Trophoblast cell (in vitro differentiated cells and primary cell): ENCODE data around the gene ATP12A.
A peak's percentile ranks its signal among the peaks of the same experiment; 100 is the strongest.

Experiments
- DNase-seq, 2 donors: peaks; one replicate each; pipeline ENCODE4 v3.0.0-alpha.2; 2016
- H2AFZ ChIP-seq: 2 replicates; pipeline ENCODE4 v1.6.1; 2013; ENCODE audit warnings: low read length, moderate library complexity, mild to moderate bottlenecking; ENCODE audit not compliant: insufficient read depth, poor library complexity
- H2AK5ac ChIP-seq: 2 replicates; pipeline ENCODE4 v1.6.1; 2013; ENCODE audit warnings: mild to moderate bottlenecking, low read length
- H2BK120ac ChIP-seq: 2 replicates; pipeline ENCODE4 v1.6.1; 2013; ENCODE audit warnings: low read length, mild to moderate bottlenecking, moderate library complexity; ENCODE audit not compliant: insufficient read depth, poor library complexity
- H2BK12ac ChIP-seq: 2 replicates; pipeline ENCODE4 v1.6.1; 2013; ENCODE audit warnings: mild to moderate bottlenecking, low read length, moderate library complexity
- H2BK5ac ChIP-seq: 2 replicates; pipeline ENCODE4 v1.6.1; 2013; ENCODE audit warnings: low read length, low read depth, moderate library complexity, mild to moderate bottlenecking; ENCODE audit not compliant: poor library complexity
- H3K14ac ChIP-seq: 2 replicates; pipeline ENCODE4 v1.6.1; 2013; ENCODE audit warnings: mild to moderate bottlenecking, low read length
- H3K18ac ChIP-seq: 2 replicates; pipeline ENCODE4 v1.6.1; 2013; ENCODE audit warnings: mild to moderate bottlenecking, low read length
- H3K23ac ChIP-seq: 2 replicates; pipeline ENCODE4 v1.6.1; 2013; ENCODE audit warnings: low read length
- H3K27ac ChIP-seq: 2 replicates; pipeline ENCODE4 v1.5.1; 2013; ENCODE audit warnings: low read depth, mild to moderate bottlenecking, inconsistent platforms, low read length, moderate library complexity
- H3K27me3 ChIP-seq: 2 replicates; pipeline ENCODE4 v1.6.1; 2013; ENCODE audit warnings: inconsistent platforms, mild to moderate bottlenecking, low read length, moderate library complexity; ENCODE audit not compliant: insufficient read depth
- H3K36me3 ChIP-seq, 2 experiments: 1 replicate in 1 of 2; 2 replicates in 1 of 2; pipeline ENCODE4 v1.6.1; 2013; ENCODE audit warnings: low read length in 2 of 2, mild to moderate bottlenecking in 2 of 2, moderate library complexity in 1 of 2; ENCODE audit not compliant: insufficient read depth in 2 of 2, control insufficient read depth in 1 of 2
- H3K4ac ChIP-seq: 2 replicates; pipeline ENCODE4 v1.6.1; 2013; ENCODE audit warnings: low read depth, mild to moderate bottlenecking, low read length, moderate library complexity
- H3K4me1 ChIP-seq, 2 experiments: 1 replicate in 1 of 2; 2 replicates in 1 of 2; pipeline ENCODE4 v1.6.1; 2013; ENCODE audit warnings: low read length in 2 of 2, mild to moderate bottlenecking in 2 of 2, moderate library complexity in 1 of 2; ENCODE audit not compliant: insufficient read depth in 2 of 2, control insufficient read depth in 1 of 2
- H3K4me2 ChIP-seq: 2 replicates; pipeline ENCODE4 v1.6.1; 2013; ENCODE audit warnings: inconsistent platforms, mild to moderate bottlenecking, low read length, moderate library complexity
- H3K4me3 ChIP-seq: 2 replicates; pipeline ENCODE4 v1.5.1; 2013; ENCODE audit warnings: mild to moderate bottlenecking, low read depth, low read length, inconsistent platforms
- H3K79me1 ChIP-seq: one replicate; pipeline ENCODE4 v1.6.1; 2013; ENCODE audit warnings: low read length
- H3K79me2 ChIP-seq: 2 replicates; pipeline ENCODE4 v1.6.1; 2013; ENCODE audit warnings: low read length, mild to moderate bottlenecking; ENCODE audit not compliant: control insufficient read depth, insufficient read depth, poor library complexity
- H3K9ac ChIP-seq: 2 replicates; pipeline ENCODE4 v1.6.1; 2013; ENCODE audit warnings: mild to moderate bottlenecking, low read length
- H3K9me3 ChIP-seq: 2 replicates; pipeline ENCODE4 v1.6.1; 2013; ENCODE audit warnings: low read depth, mild to moderate bottlenecking, control low read depth, inconsistent platforms, low read length; ENCODE audit not compliant: insufficient read depth
- H4K12ac ChIP-seq: 2 replicates; pipeline ENCODE4 v1.6.1; 2013; ENCODE audit warnings: low read depth, mild to moderate bottlenecking, low read length, moderate library complexity
- H4K8ac ChIP-seq: 2 replicates; pipeline ENCODE4 v1.6.1; 2013; ENCODE audit warnings: low read depth, mild to moderate bottlenecking, low read length, moderate library complexity
- H4K91ac ChIP-seq: one replicate; pipeline ENCODE4 v1.6.1; 2013; ENCODE audit warnings: low read depth, mild to moderate bottlenecking, low read length, moderate library complexity
- WGBS: extraction: QIAGEN DNeasy Blood & Tissue Kit; methylation state at CpG from one replicate; pipeline ENCODE4 v1.1.7; 2013; ENCODE audit warnings: missing lambda C conversion rate; ENCODE audit not compliant: insufficient read length, insufficient coverage; ENCODE audit errors: extremely low coverage; 5-methylcytosine and 5-hydroxymethylcytosine counted together

Gene ATP12A

DNA sequence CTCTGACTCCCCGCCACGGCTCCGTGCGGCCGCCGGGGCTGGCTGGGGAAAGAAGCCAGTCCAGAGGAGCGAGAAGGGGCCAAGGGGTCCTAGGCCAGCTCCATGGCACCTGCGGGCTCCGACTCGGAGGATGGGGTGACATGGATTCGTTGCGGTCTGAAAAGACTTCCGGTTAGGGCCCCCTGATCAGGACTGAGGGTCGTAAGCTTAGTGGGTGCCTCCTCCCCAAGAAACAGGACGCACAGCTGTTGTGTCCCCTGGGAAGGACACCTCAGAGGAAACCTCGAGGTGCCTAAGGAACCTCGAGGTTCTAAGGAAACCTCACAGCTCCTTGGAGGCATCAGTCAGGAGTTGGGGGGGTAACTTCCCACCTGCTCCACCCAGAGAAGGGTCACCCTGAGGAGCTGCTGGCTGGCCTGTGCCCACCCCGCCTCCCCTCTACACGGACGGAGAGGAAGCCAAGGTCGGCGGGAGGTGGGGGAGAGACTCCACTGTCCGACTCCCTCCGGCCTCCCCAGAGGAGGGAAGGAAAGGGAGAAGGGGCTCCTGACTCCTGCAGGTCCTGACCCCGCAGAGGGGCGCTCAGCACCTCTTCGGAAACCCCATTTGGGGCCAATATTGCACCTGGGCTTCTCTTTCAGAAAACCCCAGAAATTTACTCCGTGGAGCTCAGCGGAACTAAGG, 855 bp downstream of the ATP12A start:
- H2AK5ac ChIP-seq = no peak overlapping the region
- no CpG with 5 or more reads among the region's 29 CpGs for WGBS

DNA sequence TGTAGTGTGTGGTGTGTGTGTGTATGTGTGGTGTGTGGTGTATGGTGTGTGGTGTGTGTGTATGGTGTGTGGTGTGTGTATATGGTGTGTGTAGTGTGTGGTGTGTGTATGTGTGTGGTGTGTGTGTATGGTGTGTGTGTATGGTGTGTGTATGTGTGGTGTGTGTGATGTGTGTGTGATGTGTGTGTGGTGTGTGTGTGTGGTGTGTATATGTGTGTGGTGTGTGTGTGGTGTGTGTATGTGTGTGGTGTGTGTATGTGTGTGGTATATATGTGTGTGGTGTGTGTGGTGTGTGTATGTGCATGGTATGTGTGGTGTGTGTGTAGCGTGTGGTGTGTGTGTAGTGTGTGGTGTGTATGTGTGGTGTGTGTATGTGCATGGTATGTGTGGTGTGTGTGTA, 1.7 kb downstream of the ATP12A start:
- Histone ChIP-seq H3K36me3 (no peaks in the 10 kb centered on the region), H2BK120ac (no peak overlapping the region), H4K8ac (no peak overlapping the region), H3K9ac (no peak overlapping the region), H2BK5ac (no peak overlapping the region), H4K91ac (no peak overlapping the region), H3K23ac (peak overlapping the region; percentile 35), H3K27me3 (peaks cover 7% of the 10 kb centered on the region), H2AK5ac (no peak overlapping the region), H4K12ac (no peak overlapping the region), H3K18ac (no peak overlapping the region), H3K79me1 (peaks cover 3% of the 10 kb centered on the region), H2BK12ac (no peak overlapping the region), H3K9me3 (peaks cover 8% of the 10 kb centered on the region), H3K14ac (no peak overlapping the region), H3K4me2 (no peak overlapping the region), H3K79me2 (no peaks in the 10 kb centered on the region), H2AFZ (no peak overlapping the region), H3K4me1 (peaks cover 0 to 3% of the 10 kb centered on the region in 2 experiments), H3K4me3 (no peak overlapping the region), H3K27ac (no peak overlapping the region), H3K4ac (no peak overlapping the region)
- no CpG with 5 or more reads among the region's 1 CpG for WGBS
- DNase-seq = no peak

More for the DNA sequence above, 855 bp downstream of the ATP12A start:
- no peak overlapping the region for H4K12ac ChIP-seq
- H3K9ac ChIP-seq = no peak overlapping the region
- no peaks in the 10 kb centered on the region for H3K79me2 ChIP-seq
- H4K91ac ChIP-seq = no peak overlapping the region
- H3K9me3 ChIP-seq = peaks cover 10% of the 10 kb centered on the region
- DNase-seq = no peak
- H3K36me3 ChIP-seq = no peaks in the 10 kb centered on the region
- H3K4me1 ChIP-seq = peaks cover 0 to 3% of the 10 kb centered on the region in 2 experiments
- peak overlapping the region; percentile 59 for H2AFZ ChIP-seq
- no peak overlapping the region for H2BK5ac ChIP-seq
- peaks cover 3% of the 10 kb centered on the region for H3K79me1 ChIP-seq
- H2BK12ac ChIP-seq = no peak overlapping the region
- no peak overlapping the region for H3K4ac ChIP-seq
- H3K27me3 ChIP-seq = peaks cover 7% of the 10 kb centered on the region
- H3K27ac ChIP-seq = no peak overlapping the region
- peak overlapping the region; percentile 89 for H3K4me2 ChIP-seq
- no peak overlapping the region for H2BK120ac ChIP-seq
- H3K18ac ChIP-seq = no peak overlapping the region
- no peak overlapping the region for H3K4me3 ChIP-seq
- no peak overlapping the region for H3K14ac ChIP-seq
- no peak overlapping the region for H3K23ac ChIP-seq
- no peak overlapping the region for H4K8ac ChIP-seq

DNA sequence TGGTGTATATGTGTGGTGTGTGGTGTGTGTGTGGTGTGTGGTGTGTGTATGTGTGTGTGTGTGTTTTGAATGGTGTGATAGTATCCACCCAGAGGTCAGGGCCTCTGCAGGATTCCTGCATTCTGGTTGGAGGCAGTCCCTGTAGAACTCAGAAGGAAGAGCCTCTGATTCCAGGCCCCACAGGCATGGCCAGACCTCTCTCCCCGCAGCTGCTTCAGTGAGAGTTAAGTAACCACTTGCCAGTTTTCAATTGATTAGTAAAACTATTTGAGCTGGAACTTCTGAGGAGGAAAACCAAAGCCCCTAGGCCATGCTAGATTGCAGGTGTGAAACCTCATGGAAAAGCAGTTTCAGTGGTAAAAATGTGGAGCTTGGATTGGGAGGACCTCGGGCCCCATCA, 2.1 kb downstream of the ATP12A start:
- H4K91ac ChIP-seq = no peak overlapping the region
- no peak overlapping the region for H2BK5ac ChIP-seq
- peaks cover 8% of the 10 kb centered on the region for H3K9me3 ChIP-seq
- no peaks in the 10 kb centered on the region for H3K36me3 ChIP-seq
- no peak overlapping the region for H3K4me3 ChIP-seq
- no peak overlapping the region for H2BK120ac ChIP-seq
- H3K18ac ChIP-seq = no peak overlapping the region
- DNase-seq = no peak
- no peak overlapping the region for H3K4ac ChIP-seq
- no peak overlapping the region for H3K4me2 ChIP-seq
- H3K79me1 ChIP-seq = peaks cover 3% of the 10 kb centered on the region
- H2BK12ac ChIP-seq = no peak overlapping the region
- no peak overlapping the region for H3K14ac ChIP-seq
- no peak overlapping the region for H2AFZ ChIP-seq
- H3K27me3 ChIP-seq = peaks cover 7% of the 10 kb centered on the region
- H3K4me1 ChIP-seq = peaks cover 0 to 3% of the 10 kb centered on the region in 2 experiments
- H3K9ac ChIP-seq = no peak overlapping the region
- no peak overlapping the region for H4K12ac ChIP-seq
- H4K8ac ChIP-seq = no peak overlapping the region
- no CpG with 5 or more reads among the region's 2 CpGs for WGBS
- no peak overlapping the region for H3K27ac ChIP-seq
- H2AK5ac ChIP-seq = no peak overlapping the region
- no peaks in the 10 kb centered on the region for H3K79me2 ChIP-seq
- H3K23ac ChIP-seq = peak overlapping the region; percentile 35

DNA sequence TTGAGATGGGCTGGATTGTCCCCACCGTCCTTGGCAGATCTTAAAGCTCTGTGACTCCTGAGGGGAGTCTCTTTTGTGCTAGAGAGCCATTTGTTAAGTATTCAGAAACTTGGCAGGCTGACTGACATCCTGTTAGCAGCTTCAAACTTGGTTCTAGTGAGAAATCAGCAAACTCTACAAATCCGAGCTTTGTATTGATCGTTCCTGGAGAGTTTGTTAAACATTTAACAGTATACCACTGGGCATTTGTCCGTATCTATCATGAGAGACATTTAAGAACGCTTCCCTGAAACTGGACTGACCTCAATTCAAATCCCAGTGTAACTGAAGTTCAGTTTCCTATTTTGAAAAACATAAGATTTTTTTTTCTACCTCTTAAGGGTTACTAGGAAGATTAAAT, 3.1 kb downstream of the ATP12A start:
- no CpG with 5 or more reads among the region's 5 CpGs for WGBS
- H2BK12ac ChIP-seq = no peak overlapping the region

More for the DNA sequence above, 3.1 kb downstream of the ATP12A start:
- Histone ChIP-seq H3K4me2 (no peak overlapping the region), H3K9me3 (peaks cover 8% of the 10 kb centered on the region), H3K18ac (no peak overlapping the region), H3K23ac (no peak overlapping the region), H3K4me1 (peaks cover 0 to 6% of the 10 kb centered on the region in 2 experiments), H3K4ac (no peak overlapping the region), H4K91ac (no peak overlapping the region), H3K79me2 (no peaks in the 10 kb centered on the region), H3K14ac (no peak overlapping the region), H2BK120ac (no peak overlapping the region), H2AK5ac (no peak overlapping the region), H3K36me3 (no peaks in the 10 kb centered on the region), H2BK5ac (no peak overlapping the region), H2AFZ (no peak overlapping the region), H3K9ac (no peak overlapping the region), H4K8ac (no peak overlapping the region), H3K27me3 (peaks cover 7% of the 10 kb centered on the region), H4K12ac (no peak overlapping the region), H3K27ac (no peak overlapping the region), H3K79me1 (peaks cover 3% of the 10 kb centered on the region), H3K4me3 (no peak overlapping the region)
- no peak for DNase-seq
